Measurements from ENCODE around the gene DHX36.

DHX36 gene, protein sequence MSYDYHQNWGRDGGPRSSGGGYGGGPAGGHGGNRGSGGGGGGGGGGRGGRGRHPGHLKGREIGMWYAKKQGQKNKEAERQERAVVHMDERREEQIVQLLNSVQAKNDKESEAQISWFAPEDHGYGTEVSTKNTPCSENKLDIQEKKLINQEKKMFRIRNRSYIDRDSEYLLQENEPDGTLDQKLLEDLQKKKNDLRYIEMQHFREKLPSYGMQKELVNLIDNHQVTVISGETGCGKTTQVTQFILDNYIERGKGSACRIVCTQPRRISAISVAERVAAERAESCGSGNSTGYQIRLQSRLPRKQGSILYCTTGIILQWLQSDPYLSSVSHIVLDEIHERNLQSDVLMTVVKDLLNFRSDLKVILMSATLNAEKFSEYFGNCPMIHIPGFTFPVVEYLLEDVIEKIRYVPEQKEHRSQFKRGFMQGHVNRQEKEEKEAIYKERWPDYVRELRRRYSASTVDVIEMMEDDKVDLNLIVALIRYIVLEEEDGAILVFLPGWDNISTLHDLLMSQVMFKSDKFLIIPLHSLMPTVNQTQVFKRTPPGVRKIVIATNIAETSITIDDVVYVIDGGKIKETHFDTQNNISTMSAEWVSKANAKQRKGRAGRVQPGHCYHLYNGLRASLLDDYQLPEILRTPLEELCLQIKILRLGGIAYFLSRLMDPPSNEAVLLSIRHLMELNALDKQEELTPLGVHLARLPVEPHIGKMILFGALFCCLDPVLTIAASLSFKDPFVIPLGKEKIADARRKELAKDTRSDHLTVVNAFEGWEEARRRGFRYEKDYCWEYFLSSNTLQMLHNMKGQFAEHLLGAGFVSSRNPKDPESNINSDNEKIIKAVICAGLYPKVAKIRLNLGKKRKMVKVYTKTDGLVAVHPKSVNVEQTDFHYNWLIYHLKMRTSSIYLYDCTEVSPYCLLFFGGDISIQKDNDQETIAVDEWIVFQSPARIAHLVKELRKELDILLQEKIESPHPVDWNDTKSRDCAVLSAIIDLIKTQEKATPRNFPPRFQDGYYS

DNA sequence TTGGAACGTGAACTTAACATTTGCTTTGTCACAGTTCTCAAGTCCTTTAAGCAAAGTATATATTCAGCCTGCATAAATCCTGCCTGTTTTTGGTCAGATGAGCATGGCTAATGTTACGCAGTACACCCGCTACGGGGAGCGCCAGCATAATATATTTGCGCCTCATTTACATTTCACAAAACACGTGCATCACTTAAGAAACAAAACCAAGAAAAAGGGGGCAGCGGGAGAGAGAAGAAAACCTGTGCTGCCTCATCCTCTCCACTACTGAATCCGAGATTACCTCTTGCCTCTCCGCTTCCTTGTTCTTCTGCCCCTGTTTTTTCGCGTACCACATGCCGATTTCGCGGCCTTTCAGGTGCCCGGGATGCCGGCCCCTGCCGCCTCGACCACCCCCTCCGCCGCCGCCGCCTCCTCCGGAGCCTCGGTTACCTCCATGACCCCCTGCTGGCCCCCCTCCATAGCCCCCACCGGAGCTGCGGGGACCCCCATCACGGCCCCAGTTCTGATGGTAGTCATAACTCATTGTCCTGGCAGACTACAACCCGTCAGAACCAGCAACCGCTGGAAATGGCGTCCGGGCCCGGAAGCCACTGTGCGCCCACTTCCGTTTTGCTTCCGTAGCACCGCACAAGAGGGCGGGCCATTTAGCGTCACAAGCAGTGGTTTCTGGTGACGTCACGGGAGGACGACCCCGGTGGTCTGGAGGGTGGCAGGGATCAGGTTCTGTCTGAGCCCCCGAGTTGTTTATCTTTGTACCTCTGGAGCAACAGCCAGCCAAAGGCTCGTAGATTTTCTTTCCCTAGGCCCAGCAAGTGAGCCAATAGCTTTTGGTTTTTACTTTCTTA lies at the start of gene DHX36:
Gene DHX36, minus strand, starts transcription at position 597 of the 848 bp plus-strand sequence. Its CDS starts 71 bp downstream, at position 526.
- DNase-seq (ENCODE audit: low spot score) = peak; percentile 91

DNA sequence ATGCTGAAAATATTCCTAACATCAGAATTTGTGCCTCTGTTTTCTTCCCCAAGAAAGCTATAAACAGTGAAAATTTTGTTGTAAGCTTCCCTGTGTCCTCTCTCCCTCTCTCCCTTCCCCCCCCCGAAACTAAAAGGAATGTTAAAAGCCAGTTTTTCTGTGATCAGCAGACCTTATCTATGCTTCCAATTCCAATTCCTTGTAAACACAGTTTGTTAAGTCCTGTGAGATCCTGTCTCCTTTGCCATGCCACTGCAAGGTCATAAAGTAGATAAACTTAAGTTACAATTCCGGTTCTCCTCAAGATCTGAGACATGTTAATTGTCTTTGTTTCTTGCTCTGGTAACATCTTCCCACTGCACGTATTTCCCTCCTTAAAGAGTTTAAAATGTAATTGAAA lies 42.9 kb upstream of the DHX36 start:
- DNase-seq (ENCODE audit: low spot score) = no peak

DNA sequence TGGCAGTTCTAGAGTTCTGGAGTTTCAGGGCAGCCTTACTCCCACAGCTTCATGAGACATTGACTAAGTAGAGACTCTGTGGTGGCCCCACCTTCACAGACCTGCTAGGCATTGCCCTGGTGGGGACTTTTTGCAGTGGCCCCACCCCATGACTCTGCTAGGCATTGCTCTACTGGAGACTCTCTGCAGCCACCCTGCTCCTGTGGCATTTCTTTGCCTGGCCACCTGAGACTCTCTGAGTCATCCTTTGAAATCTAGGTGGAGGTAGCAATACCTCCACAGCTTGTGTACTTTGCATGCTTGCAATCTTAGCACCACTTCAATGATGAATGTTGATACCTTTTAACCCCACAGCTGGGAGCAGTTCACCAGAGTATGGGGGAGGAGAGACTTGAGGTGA lies 40.6 kb upstream of the DHX36 start:
- no peak for DNase-seq (ENCODE audit: low spot score)

DNA sequence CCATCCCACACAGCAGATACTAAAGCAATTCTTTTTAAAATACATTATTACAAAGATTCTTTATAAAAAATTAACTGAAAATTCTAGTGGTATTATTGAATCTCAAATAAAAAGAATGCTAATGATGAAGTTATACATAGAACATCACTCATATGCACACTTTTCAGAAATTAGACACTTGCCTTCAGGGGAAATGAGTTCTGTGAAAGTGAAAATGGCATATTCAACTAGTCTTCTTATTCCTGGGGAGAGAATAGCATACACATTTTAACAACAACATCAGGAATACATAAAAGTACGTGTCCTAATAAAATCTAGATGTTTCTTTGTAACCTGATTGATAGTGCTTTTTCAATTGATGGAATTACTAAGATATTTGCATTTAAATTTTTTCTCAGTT lies 36.8 kb upstream of the DHX36 start:
- no peak for DNase-seq (ENCODE audit: low spot score)

DNA sequence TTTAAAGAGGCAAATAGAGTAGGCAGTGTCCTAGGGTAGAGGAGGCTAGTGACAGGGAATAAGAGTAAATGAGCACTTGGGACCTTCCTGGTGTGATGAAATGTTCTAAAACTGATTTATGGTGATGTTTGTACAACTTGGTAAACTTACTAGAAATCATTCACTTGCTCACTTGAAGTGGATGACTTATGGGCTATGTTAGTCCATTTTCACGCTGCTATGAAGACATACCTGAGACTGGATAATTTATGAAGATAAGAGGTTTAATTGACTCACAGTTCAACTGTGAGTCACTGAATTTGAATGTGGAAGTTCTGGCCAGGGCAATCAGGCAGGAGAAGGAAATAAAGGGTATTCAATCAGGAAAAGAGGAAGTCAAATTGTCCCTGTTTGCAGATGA lies 31.7 kb upstream of the DHX36 start:
- DNase-seq (ENCODE audit: low spot score) = no peak

DNA sequence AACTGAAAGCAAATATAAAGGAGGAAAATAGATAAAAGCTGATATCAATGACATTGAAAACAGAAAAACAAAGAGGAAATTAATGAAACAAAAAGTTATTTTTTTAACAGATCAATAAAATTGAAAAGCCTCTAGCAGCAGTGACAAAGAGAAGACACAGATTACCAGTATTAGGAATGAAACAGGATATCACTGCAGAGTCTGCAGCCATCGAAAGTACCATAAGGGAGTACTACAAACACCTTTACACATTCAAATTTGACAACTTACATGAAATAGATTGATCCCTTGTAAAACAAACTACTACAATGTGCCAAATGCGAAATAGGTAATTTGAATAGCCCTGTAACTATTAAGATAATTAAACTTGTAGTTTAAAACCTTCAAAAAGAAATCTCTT lies 24.9 kb upstream of the DHX36 start:
- DNase-seq (ENCODE audit: low spot score) = no peak

DNA sequence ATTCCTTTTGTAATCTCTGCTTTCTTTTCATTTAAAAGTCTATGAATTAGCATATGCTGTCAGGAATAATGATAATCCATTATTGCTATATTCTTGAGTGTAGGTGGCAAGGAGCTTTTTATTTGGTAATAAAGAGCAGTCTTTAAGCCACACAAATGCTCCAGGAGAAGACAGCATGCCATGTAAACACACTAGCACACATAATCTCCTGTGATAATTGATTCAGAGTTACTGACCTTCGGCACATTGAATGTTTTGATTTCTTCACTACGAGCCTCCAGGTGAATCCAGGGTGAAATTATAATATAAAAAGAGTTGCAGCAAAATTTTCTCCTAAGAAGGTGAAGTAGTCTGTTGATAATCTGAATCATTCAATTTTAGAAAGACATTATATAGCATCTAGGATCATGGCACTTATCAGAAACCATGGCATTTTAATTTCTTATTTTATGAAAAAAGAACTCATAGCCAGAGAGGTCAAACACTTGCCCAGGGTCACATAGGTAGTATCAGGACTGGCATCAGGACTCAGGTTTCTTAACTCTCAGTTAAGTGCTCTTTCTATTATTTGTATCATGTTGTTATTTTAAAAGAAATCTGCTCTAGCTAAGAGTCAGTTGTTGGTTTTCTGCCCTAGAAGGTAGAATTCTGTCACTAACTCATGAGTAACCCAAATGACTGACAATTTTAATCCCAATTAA lies 21.3 kb upstream of the DHX36 start:
- DNase-seq (ENCODE audit: low spot score) = no peak

DNA sequence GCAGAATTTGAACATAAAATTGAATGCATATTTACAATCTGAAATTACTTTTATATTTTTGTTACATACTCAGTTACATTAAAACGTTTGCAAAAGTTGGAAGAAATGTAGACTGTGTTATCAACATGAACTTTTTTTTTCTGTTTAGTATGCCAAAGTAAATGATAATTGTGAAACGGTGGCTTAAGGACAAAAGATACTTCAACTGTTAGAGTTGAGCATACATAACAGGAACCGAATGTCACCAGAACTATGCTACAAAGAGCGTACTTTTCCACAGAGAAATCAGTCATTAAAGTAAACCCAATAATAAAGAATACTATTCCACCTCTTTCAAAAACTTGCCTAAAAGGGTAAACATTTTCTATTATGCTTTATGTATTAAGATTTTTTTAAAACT lies 14.3 kb upstream of the DHX36 start:
- no peak for DNase-seq (ENCODE audit: low spot score)

DNA sequence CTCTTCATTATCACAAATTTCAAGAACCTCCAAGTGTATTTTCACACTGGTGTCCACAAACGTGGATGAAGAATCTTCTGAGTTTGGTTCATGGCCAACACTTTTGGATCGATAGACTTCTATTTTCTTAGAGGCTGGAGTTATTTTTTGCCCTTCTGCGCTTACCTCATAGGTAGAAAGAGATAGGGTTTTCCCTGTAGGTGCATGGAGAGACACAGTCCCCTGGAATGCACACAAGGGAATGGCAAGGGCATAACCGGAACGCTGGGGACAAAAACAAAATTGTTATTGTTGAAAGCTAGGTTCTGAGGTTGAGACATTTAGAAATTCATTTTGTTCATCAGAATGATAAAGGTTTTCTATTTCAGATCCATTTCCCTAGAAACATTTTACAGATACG lies 13.7 kb upstream of the DHX36 start:
- no peak for DNase-seq (ENCODE audit: low spot score)

DNA sequence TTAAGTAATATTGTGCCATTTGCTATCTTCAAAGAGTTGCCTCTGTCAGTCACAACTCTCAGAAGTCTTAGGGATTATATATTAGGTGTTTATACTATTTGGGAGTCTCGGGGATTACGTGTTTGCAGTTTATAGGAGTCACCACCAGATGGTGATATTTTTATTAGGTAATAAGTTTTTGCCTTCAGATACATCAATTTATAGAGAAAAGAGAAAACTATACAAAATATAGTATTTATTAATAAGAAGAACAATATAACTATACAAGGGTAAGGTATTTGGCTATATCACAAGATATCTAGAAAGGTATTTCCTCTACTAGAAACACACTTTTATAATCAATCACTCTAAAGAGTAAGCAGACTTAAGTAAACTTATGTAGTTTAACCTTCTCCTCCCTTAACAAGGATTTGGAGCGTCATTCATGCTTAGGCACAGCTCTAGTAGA lies 10.7 kb upstream of the DHX36 start:
- no peak for DNase-seq (ENCODE audit: low spot score)

DNA sequence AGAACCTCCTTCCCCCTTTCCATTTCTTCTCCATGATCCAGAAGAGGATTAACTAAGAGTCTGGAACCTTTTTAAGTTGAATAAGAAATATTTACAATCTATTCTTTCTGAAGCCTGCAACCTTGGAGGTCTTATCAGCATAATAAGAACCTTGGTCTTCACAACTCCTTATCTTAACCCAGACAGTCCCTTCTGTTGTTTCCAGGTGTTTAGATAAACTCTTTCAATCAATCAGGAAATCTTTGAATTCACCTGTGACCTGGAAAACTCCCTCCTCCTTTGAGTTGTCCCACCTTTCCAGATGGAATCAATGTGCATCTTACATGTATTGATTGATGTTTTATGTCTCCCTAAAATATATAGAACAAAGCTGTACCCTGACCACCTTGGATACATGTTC lies 3.6 kb upstream of the DHX36 start:
- DNase-seq (ENCODE audit: low spot score) = no peak

DNA sequence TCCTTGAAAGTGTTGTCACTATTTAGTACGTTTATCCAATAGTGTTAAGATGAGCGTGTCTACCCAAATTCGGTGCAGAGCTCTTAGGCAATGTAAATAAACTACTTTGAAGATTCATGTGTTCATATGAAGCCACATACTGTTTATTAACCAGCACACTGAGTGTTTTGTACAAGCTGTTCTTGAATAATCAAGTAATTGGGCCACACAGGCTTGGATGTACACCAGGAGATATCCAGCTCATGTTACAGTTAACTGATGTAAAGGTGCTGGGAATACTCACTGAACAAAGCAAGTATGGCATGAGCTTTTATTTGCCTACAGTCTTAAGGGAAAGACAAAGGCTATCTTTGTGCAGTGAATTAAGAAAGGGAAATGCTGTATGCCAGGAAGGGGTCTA lies 632 bp upstream of the DHX36 start:
- DNase-seq (ENCODE audit: low spot score) = no peak

DNA sequence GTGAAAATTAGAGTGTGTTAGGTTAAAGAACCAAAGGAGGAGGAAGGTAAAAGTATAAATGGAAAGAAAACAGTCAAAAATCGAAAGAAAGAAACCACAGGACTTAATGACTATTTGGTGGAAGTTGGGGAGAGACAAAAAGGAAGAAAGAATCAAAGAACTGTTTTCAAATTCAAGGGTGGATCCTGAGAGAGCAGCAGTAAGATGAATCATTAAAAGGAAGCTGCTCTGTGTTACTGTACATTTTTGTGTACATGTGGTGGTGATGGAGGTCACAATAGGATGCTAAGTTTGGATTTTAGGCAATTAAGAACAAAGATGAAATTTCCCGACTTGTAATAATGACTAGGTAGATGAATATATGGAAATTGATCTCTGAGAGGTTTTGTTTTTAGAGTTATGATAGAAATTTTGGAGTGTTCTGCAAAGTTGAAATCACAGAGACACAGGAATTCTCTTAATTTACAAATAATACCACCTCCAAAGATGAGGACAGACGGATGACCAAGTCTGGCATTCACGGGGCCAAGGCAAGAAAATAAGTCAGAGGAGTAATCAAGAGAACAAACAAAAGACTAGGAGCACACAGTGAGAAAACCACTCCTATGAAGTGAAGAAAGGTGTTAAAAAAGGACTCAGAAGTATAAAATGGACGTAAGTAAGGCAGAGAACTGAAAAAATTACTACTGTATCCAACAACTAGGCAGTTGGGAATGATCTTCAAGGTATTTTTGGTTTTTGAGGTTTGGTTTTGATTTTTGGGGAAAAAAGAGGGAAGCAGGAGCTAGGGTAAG lies 7.1 kb downstream of the DHX36 start:
- no peak for DNase-seq (ENCODE audit: low spot score)

DNA sequence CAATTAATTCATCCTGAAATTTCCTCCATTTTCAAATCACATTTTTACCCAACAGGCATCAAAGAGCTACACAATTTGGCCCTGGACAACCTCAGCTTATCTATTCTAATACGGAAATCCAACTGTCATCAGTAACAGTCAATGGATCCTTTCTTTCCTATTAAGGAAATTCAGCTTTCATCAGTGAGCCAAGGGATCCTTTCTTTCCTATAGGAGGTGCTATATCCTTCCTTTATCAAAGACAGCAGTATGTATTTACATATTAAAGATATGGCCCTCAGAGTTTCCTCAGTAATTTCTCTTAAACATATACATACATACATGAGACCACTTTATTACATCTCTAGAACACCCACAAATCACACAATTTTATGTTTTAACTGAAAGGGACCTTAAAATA lies 10.1 kb downstream of the DHX36 start:
- no peak for DNase-seq (ENCODE audit: low spot score)

DNA sequence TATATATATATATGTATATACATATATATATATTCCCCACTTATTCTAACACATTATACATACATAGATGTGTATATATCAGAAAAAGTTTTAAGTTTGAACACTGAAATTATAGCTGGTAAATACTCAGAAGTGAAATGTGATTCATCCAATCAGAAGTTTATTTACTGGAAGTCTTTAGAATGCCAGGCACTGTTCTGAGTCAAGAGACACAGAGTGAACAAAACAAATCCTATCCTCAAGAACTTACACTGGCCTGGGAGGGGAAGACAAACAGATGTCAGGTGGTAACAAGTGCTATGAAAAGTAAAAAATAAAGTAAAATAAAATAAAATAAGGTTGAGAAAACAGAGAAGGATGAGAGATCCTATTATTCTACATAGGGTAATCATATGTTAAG lies 13.4 kb downstream of the DHX36 start:
- DNase-seq (ENCODE audit: low spot score) = no peak

DNA sequence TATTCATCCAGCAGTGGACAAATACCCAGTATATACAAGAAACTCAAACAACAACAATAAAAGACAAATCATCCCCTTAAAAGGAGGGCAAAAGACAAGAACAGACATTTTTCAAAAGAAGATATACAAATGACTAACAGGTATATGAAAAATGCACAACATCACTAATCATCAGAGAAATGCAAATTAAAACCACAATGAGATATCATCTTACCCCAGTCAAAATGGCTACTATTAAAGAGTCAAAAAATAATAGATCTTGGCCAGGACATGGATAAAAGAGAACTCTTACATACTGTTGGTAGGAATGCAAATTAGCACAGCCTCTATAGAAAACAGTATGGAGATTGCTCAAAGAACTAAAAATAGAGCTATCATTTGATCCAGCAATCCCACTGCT lies 16.9 kb downstream of the DHX36 start:
- no peak for DNase-seq (ENCODE audit: low spot score)

DNA sequence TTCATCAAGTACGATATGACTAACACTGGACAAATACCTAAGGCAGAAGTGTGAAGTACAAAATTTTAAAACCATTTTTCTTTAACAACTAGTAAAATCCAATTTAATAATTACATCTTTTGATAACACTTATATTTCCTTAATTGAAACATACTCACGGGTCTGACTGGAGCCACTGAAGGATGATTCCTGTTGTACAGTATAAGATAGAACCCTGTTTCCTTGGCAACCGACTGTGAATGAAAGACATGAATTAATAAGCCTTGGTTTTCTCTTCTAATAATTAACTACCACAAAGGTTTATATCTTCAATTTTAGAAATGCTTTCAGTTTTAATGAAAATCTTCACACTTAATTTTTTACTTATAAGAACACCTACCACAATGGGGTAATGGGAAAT lies 19.4 kb downstream of the DHX36 start:
- no peak for DNase-seq (ENCODE audit: low spot score)

DNA sequence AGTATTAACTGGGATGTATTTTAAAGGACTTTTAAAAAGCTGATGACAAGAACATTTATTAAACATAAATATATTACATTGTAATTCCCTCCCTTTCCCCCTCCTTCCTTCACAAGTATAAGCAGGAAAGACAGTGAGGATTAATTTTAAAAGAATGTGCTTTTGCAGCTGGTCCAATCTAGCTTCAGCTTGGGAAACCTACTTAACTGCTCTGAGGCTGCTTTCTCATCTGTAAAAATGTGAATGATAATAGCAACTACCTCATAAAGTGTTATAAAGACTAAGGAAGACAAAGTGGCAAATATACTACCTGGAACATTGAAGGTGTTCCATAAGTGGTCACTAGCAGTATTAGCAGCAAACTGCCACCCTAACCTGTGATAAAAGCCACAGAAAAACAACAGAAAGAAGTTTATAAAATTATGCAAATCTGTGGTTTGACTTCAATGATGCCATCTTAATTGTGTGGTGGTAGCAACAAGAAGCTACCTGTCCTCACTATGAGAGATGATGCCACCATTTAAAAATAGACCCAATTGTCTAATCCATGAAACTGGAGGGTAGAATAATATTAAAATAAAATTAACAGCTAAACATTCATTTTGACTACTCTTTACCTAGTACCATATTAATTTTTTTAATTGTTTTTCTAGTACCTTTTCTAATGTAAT lies 20.0 kb downstream of the DHX36 start:
- DNase-seq (ENCODE audit: low spot score) = no peak

DNA sequence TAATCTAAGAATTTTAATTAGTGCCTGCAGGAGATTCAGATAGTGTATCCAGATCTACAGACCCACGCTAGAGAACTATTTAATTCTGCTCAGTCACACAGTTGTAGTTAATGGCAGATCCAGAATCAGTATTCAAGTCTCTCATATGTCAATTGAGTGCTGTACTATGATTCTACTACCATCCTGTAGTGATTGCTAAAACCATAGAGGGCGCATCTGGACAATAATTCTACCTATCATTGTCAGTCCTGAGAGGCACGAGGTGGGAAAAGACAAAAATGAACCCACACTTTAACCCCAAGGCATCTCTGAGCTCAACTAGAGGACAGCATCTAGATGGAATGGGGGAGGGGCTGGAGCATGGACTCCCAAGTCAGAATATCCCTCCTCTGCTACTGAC lies 22.7 kb downstream of the DHX36 start:
- no peak for DNase-seq (ENCODE audit: low spot score)

DNA sequence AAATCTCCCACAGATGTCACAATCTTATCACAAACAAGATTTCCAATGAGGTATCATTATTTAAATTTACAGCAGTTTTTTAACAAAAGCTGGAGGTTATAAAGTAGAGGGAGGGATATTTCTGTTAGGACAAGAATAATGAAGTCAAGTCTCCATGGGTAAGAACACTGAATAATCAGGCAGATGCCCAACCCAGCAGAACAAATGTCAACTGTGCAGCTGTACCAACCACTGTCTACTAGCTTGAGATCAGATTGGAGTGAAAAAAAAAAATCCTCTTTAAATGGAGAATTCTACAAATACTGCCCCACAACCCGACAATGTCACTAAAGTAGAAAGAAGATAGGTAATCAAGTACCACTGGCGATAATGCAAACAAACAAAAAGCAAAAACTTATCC lies 30.3 kb downstream of the DHX36 start:
- DNase-seq (ENCODE audit: low spot score) = no peak

All from putamen (tissue), 1 donor.